DMS153 treated with DMSO at 0.1 percent for 48 hours (cell line): Measurements from ENCODE around the gene CABP2.
"Not testable (repeated sequence)": the region's sequence is repeated elsewhere in the genome, so short reads cannot be mapped to it uniquely, and the experiment has no call there.

Source experiments
- DNase-seq: peaks from one replicate; lab custom pipeline; 2025; ENCODE audit not compliant: unreplicated experiment; lab: John Stamatoyannopoulos, UW

Gene CABP2

DNA sequence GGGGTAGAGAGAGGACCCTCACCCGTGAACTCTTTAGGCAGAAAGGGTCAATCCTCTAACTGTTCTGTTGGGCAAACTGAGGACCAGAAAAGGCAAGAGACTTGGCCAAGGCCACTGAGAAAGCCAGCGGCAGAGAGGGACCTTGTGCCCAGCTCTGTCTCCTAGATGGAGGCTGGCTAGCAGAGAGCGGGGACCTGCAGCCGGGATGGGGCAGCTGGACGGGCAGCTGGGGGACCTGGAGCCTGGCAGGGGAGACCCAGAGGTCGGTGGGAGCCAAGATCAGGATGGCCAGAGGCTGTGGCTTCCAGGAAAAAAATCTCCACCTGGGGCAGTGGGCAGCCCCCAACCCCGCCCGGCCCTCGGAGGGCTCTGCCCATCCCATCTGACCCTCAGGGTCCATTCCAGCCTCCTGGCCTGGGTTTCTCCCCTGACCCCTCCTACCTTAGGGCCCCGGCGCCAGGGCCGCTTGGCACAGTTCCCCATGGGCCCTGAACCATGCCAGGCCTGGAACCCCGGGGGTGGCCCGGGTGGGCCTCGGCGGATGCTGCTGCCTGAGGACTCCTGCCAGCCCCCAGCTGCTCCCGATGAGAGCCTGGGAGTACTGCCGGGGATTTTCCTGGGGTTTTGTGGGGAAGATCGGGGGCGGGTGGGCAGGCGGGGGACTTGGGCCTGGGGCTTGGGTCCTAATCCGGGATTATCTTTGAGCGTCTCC, at the start of gene CABP2:
Gene CABP2 (minus strand): TSS at position 603 of the 712 bp plus-strand sequence. CDS start 120 bp downstream, at position 483.
- DNase-seq = no peak

DNA sequence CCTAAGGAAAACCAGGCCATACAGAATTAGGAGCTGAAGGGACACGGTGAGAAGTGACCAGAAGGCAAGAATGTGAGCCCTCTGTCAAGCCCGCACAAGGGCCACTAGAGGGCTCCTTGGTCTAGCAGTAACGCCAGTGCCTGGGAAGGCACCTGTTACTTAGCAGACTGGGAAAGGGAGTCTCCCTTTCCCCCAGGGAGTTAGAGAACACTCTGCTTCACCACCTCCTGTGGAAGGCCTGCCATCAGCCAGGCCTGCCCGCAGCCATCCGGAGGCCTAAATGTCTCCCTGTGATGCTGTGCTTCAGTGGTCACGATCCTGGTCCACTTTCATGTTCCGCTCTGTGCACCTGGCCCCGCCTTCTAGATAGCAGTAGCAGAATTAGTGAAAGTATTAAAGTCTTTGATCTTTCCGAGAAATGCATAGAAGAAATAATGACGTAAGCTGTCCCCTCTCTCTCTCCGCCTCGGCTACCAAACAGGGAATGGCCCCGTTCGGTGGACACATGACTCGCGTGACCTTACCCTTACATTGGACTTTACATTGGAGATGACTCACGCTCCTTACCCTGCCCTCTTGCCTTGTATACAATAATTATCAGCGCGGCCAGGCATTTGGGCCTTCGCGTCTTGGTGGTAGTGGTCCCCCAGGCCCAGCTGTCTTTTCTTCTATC, 49.6 kb upstream of the CABP2 start:
- DNase-seq = peak; percentile 68

DNA sequence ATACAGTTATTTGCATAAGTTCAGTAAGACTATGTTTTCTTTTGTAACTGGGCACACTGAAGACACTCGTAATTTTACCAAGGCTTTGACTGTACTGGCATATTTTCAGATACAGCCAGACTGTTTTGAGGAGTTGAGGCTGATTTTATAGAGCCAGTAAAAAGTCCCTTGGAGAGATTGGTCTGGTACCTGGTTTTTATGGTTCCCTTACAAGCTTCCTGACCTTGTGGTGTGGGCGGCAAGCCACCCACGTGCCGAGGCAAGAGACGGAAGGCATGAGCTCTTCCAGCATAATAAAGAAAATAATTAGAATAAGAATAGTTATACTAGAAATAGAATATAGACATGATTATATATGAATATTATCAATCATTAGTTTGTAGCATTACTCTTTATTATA, 49.1 kb upstream of the CABP2 start:
- DNase-seq = no peak

DNA sequence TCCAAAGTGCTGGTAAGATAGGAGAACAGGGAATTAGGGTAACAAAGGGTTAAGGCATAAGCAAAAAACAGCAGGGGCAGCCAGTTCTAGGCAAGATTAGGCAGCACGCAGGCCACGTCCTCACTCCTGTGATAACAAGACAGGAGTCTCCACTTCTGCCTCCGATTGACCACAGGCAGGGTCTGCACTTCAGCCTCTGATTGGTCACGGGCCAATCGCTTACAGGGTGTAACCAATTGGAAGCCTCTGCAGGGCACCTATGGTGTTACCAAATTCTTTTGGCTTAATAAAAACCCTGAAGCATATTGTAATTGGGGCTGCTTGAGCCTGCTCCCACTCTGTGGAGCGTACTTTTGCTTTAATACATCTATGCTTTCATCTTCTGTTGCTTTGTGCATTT, 48.2 kb upstream of the CABP2 start:
- DNase-seq = no peak

DNA sequence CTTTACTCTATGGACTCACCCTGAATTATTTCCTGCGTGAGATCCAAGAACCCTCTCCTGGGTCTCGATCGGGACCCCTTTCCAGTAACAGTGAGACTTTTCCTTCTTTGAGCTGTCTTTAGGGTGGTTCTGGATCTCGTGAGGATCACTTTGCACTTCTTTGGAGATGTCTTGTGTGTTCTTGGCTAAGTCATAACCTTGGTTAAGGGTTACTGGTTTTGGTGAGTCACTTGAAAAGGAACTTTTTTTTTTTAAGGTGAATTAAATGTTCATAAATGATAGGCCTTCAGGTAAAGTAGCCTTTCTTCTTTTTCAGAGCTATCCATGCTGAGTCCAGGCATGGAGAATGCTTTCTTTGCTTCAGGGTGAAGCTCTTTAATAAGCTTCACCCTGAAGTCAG, 41.0 kb upstream of the CABP2 start:
- no peak for DNase-seq

DNA sequence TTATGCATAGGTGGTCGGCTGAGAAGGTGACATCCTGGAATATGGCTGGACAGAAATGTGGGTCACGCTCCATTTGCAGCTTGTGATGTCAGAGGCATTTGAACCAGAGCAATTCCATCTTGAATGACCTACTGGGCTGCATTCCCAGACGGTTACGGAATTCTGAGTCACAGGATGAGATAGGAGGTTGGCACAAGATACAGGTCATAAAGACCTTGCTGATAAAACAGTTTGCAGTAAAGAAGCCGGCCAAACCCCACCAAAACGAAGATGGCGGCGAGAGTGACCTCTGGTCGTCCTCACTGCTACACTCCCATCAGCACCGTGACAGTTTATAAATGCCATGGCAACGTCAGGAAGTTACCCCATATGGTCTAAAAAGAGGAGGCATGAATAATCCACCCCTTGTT, 40.5 kb upstream of the CABP2 start:
- DNase-seq = not testable (repeated sequence)

DNA sequence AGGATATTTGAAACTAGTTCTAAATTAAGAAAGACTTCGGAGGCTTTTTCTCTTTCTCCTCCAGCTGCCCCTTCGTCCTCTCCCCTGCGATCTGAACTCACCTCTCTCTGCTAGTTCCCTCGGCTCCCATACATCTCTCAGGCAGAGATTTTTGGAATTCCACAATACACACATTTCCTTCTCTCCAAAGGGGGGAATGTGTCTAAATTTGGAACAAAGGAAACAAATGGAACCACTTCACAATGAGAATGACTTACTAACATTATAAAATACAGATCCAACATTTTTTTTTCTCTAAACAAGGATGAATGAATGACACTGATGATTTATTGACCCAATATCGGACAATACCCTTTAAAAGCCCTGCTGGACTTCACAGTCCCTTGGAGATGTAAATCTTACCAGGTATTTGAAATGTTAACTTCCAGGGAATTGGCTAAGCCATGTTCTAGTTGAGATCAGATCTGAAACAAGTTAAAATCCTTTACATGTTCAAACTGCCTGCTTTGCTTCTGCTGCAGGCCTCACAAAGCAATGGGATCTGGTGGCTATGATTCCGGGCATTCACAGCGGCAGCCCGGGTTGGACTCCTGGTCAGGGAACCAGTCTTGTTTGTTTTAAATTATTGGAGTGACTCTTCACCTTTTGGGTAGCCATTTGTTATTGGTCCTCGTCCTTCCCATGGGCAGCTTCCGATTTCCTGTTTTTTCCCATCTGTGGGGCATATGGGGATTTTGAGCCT, 39.9 kb upstream of the CABP2 start:
- no peak for DNase-seq

DNA sequence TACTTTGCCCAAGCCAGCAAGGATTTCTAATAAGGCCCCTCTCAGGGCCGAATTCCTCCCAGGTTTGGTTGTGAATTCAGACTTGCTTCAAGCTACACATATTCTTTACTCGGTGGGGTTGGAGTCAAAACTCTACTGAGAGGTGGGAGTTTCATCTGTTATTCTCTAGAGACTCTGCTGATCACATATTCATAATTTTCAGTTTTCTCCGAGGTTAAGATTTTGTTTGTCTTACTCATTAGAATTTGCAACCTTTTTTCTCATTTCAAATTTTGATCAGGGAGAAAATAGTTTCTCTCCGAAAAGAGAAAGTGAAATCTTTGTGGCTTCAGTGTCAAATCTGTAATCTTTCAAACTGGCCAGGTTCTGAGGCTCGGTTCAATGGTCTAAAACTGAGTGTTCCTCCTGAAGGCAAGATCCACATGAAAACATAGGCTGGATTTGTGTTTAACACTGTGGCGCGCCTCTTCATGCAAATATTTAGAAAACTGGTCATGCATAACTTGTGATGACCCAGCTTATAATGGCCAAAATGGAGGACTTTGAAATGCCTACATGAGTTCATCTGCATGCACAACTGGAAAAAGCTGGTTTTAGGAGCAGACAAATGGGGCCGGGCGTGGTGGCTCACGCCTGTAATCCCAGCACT, 38.8 kb upstream of the CABP2 start:
- DNase-seq = no peak

DNA sequence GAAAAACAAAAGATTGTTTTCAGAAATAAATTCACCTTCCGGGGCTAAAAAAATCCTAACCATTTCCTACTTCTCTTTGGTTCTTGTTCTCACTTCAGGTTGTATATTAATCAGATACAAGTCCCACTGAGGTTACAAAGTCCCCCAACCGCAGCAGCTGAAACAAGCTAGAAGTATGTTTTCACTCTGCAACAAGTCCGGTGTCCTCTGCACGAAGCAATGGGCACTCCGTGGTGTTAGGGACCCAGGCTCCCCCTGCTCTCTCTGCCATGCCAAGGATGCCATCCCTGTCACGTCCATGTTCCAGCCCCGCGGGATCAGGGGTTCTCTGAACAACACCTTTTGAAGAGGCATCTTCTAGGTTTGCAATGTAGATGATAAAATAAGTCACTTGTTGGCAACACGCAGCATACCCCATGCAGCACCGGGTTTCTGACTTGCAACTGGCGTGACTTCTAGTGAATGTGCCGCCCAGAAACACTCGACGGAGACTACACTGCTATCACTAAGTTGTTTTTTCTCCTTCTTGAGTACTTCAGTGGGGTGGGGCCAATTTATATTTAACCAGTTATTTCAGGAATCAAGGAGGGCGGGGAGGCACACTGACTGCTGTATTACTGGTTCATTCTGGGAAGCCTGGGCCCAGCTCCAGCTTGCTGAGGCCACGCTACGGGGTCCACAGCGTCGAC, 35.0 kb upstream of the CABP2 start:
- no peak for DNase-seq

DNA sequence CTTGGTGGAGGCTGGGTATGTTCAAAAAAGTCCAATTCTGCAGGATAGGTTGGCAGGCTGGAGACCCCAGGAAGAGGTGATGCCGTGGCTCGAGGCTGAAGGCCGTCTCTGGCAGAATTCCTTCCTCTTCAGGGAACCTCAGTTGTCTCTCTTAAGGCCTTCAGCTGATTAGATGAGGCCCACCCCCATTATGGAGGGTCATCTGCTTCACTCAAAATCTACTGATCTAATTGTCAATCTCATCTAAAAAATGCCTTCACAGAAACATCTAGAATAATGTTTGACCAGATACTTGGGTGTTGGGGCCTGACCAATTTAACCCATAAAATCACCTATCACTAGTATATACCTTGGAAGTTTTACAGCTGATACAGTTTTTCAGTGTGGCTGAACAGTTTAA, 33.0 kb upstream of the CABP2 start:
- no peak for DNase-seq

DNA sequence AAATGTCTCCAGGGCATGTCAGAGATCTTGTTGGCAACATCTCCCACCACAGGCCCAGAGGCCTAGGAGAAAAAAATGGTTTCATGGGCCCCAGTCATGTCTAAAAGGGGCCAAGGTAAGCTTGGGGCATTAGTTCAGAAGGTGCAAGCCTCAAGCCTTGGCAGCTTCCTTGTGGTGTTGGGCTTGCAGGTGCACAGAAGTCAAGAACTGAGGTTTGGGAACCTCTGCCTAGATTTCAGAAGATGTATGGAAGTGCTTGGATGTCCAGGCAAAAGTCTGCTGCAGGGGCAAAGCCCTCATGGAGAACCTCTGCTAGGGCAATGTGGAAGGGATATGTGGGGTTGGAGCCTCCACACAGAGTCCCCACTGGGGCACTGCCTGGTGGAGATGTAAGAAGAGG, 28.5 kb upstream of the CABP2 start:
- DNase-seq = not testable (repeated sequence)

DNA sequence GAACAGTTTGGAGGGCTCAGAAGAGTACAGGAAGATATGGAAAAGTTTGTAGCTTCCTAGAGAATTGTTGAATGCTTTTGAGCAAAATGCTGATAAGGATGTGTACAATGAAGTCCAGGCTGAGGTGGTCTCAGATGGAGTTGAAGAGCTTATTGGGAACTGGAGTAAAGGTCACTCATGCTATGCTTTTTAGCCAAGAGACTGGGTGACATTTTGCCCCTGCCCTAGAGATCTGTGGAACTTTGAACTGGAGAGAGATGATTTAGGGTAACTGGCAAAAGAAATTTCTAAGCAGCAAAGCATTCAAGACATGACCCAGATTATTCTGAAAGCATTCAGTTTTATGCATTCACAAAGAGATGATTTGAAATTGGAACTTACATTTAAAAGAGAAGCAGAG, 27.9 kb upstream of the CABP2 start:
- DNase-seq = no peak

DNA sequence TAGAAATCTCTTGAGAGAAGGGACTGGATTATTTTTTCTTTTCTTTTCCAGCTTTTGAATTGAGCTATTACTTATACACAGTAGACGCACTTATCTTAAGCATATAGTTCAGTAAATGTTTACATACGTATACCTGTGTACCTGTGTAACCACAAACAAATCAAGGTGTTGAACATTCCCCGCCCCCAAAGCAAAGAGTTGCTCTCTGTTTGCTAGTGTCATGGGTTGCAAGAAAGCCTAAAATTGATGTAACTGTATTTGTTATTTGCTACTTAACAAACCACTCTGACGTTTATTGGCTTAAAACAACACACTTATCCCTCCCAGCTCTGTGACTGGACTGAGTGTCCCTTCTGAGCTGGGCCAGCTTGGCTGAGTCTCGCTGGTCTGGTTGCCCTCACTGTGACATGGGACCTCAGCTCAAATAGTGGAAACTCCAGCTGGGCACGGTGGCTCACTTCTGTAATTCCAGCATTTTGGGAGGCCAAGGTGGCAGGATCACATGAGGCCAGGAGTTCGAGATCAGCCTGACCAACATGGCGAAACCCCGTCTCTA, 25.4 kb upstream of the CABP2 start:
- DNase-seq = no peak

DNA sequence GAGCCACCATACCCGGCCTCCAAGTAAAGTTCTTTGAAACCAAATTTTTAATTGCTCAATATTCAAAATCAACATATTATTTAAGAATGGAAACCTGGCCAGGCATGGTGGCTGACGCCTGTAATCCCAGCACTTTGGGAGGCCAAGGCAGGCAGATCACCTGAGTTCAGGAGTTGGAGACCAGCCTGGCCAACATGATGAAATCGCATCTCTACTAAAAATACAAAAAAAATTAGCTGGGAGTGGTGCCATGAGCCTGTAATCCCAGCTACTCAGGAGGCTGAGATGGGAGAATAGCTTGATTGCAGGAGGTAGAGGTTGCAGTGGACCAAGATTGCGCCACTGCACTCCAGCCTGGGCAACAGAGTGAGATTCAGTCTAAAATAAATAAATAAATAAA, 24.9 kb upstream of the CABP2 start:
- DNase-seq = not testable (repeated sequence)

DNA sequence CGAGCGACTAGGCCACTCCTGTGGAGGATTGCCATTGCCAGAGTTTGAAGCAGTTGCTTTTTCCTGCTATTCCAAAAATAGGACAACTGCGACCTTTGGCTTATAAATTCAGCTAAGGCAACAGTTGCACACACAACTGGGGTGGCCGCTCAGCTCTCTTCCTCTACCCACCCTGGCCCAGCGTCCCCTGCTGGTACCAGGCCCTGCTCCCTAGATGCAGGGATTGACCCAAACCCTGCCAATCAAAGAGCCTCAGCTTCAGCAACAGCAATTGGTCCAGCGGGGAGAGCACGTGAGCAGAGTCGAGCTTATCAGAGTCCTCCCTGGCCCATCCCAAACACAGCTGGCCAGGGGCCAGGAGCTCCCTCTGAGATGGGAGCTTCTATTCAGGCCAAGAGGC, 22.0 kb upstream of the CABP2 start:
- no peak for DNase-seq

DNA sequence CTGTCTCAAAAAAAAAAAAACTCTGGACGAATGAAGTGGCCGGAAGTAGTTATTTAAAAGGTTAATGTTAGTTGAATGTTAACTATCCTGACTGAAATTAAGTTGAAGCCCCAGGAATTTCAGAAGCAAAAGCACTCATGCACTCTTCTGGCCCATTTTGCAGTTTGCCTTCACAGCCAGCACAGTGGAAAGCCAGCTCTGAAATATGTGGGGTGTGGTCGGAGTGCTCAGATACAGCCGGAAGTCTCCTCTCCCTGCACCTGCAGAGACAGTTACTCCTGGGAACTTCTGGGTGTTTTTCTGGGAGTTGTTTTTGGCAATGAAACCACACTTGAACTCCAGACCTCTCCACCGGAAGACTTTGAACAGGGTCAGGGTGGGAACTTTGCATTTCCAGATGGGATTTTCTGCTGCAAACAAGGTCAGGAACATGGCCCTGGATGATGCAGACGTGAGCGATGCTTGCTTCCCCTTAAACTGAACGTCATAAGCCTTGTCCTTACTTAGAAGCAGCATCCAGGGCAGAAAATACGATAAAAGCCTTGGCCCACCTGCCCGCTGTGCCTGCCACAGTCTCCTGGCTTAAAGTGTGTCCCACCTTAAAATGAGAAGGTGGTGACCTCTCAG, 21.5 kb upstream of the CABP2 start:
- no peak for DNase-seq

DNA sequence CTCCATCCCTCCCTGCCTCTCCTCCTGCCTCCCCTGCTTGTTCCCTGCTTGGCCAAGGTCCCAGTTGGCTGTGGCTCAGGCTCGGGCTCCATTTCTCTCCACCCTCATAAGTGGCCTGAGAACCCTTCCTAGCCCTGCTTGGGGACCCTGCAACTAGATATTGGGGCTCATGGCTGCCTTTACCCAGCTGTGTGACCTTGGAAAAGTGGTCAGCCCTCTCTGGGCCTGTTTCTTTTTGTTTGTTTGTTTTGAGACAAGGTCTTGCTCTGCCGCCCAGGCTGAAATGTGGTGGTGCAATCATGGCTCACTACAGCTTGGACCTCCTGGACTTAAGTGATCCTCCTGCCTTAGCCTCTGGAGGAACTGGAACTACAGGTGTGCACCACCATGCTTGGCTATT, 20.3 kb upstream of the CABP2 start:
- no peak for DNase-seq

DNA sequence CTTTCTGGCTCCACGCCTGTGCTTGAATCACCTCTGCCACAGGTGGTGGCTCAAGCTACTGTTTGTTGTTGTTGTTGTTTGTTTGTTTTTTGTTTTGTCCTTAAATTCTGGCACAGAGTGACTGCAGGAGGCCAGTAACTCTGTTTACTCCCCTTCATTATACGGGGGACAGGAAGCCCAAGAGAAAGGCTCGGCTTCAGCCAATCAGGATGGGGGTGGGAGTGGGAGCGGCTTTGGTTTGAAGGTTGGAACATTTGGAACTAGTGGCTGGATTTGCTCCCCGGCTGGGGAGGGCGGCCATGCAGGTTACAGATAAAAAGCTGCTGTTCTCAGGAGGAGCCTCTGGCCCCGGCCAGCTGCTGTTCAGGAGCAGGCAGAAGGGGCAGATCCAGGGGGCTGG, 19.7 kb upstream of the CABP2 start:
- DNase-seq = no peak

DNA sequence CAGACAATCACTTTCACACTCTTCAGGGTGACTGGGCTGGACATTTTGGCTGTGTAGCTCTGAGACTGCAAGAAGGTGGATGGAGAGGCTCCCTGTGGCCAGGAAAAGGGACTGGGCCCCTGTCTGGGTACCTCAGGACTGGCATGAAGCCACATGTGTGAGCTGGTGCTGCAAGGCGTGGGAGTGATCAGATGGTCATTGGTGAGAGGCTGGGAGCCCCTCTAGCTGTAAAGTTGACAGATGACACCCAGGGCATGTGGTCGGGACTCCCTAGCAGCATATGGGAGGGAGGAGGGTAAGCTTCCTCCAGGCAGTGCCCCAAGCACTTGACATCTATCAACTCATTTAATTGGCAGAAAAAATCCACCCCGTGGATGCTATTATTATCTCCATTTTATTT, 18.9 kb upstream of the CABP2 start:
- DNase-seq = no peak

DNA sequence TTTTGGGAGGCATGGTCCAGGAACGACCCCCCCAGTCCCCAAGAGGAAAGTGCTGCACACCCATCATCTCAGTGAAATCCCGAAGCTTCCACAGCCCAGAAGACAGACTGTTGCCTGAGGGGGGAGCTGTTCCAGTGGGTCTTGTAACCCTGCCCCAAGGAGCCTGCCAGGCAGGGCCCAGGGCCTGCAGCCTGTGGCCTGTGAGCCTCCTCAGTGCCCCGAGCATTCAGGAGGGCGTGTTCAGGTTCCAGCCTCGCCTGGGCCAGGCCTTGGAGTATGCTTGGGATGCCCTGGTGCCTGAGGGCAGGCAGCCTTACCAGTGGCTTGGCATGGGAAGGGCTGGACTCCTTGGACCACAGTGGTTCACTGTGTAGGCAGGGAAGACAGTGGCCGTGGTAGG, 18.0 kb upstream of the CABP2 start:
- DNase-seq = no peak
